Measurements from ENCODE around the gene LIPT2. TPM values are rescaled to one million over a fixed set of nuclear protein-coding genes. Genes with fewer than 3 reads are reported as not detected.

LIPT2 gene
- total and polyA plus RNA-seq, 2 donors (not counting 1 experiment from before 2014, with no cell fraction given): 6.5 to 8.3 TPM

GRCh38 chr11:74459584-74459983 lies 33.9 kb downstream of the LIPT2 start:
- TF ChIP-seq CTCF (IDR thresholded peaks at IDR 0.05): no peak
- TF ChIP-seq EZH2 (IDR thresholded peaks at IDR 0.05; ENCODE audit: borderline replicate concordance, insufficient read depth, low read depth, low read length, poor library complexity, severe bottlenecking): no peak
- Mint-ChIP-seq H3K27me3 (peaks cover 13% of the 10 kb centered on the region), H3K27ac (no peak overlapping the region), H3K4me3 (no peak overlapping the region), H3K9me3 (ENCODE audit: insufficient read depth) (no peaks in the 10 kb centered on the region), H3K4me1 (no peaks in the 10 kb centered on the region)
- Histone ChIP-seq H3K36me3 (replicated peaks in 1 of 2; ENCODE audit: control extremely low read depth in 1 of 2, control insufficient read depth in 1 of 2, extremely low read depth in 1 of 2, insufficient read depth in 2 of 2, low read length in 1 of 2) (no peaks in the 10 kb centered on the region), H3K4me2 (replicated peaks; ENCODE audit: low read depth, low read length, poor library complexity, severe bottlenecking) (no peak overlapping the region), H4K20me1 (ENCODE audit: control insufficient read depth, insufficient read depth, low read length, poor library complexity, severe bottlenecking) (no peaks in the 10 kb centered on the region), H3K9ac (ENCODE audit: low read length) (no peak overlapping the region), H2AFZ (ENCODE audit: insufficient read depth, low read depth, low read length, poor library complexity, severe bottlenecking) (no peak overlapping the region), H3K27me3 (replicated peaks in 1 of 4; ENCODE audit: control extremely low read depth in 1 of 4, control insufficient read depth in 3 of 4, insufficient read depth in 4 of 4, low read length in 3 of 4) (peaks cover 0 to 5% (median 2%) of the 10 kb centered on the region in 4 experiments), H3K79me2 (ENCODE audit: control insufficient read depth, insufficient read depth, low read length) (no peaks in the 10 kb centered on the region), H3K27ac (ENCODE audit: low read length in 2 of 2) (no peak overlapping the region), H3K4me3 (ENCODE audit: control extremely low read depth in 1 of 5, extremely low read depth in 1 of 5, insufficient read depth in 1 of 5, low read depth in 2 of 5, low read length in 4 of 5) (peak overlapping the region in 1 of 5 experiments; percentile 39), H3K9me3 (ENCODE audit: control extremely low read depth in 1 of 3, control insufficient read depth in 2 of 3, insufficient read depth in 1 of 3, low read length in 2 of 3) (no peaks in the 10 kb centered on the region), H3K4me1 (ENCODE audit: control insufficient read depth in 2 of 2, insufficient read depth in 2 of 2, low read length in 2 of 2) (no peaks in the 10 kb centered on the region)
- DNase-seq (no peak), ATAC-seq (ENCODE audit: low read depth) (no peak)
- 50% methylated on average over 1 of the region's 1 CpG for WGBS (ENCODE audit: insufficient coverage)
- ChIA-PET POLR2A (no interaction called here), CTCF (interaction anchor here (5.6 kb wide), 1 partner anchor 10 kb away, joined by 23 read pairs; no protein-coding TSS in a partner anchor)
- intact Hi-C loops (cut with micrococcal nuclease): no loop called here

- ATAC-seq (ENCODE audit: low read depth) (no peak), DNase-seq (no peak)
- no peaks in the 10 kb centered on the region for H3K4me1 ChIP-seq (ENCODE audit: control insufficient read depth in 2 of 2, insufficient read depth in 2 of 2, low read length in 2 of 2)
- Mint-ChIP-seq H3K27me3 (peaks cover 11% of the 10 kb centered on the region), H3K27ac (no peak overlapping the region), H3K4me3 (no peak overlapping the region), H3K4me1 (no peaks in the 10 kb centered on the region), H3K9me3 (ENCODE audit: insufficient read depth) (no peaks in the 10 kb centered on the region)
- H3K4me2 ChIP-seq (replicated peaks; ENCODE audit: low read depth, low read length, poor library complexity, severe bottlenecking): no peak overlapping the region
- H3K9me3 ChIP-seq (ENCODE audit: control extremely low read depth in 1 of 3, control insufficient read depth in 2 of 3, insufficient read depth in 1 of 3, low read length in 2 of 3): no peaks in the 10 kb centered on the region
- WGBS (ENCODE audit: insufficient coverage): 100% methylated on average over 5 of the region's 6 CpGs
- TF ChIP-seq CTCF (IDR thresholded peaks at IDR 0.05) (no peak), EZH2 (IDR thresholded peaks at IDR 0.05; ENCODE audit: borderline replicate concordance, insufficient read depth, low read depth, low read length, poor library complexity, severe bottlenecking) (no peak)
- ChIA-PET POLR2A (no interaction called here), CTCF (interaction anchor here (0.6 to 1.6 kb wide), 3 partner anchors 8 to 68 kb away, joined by 3 to 5 read pairs (median 4); no protein-coding TSS in a partner anchor)
- H3K9ac ChIP-seq (ENCODE audit: low read length): no peak overlapping the region
- no peaks in the 10 kb centered on the region for H3K36me3 ChIP-seq (replicated peaks in 1 of 2; ENCODE audit: control extremely low read depth in 1 of 2, control insufficient read depth in 1 of 2, extremely low read depth in 1 of 2, insufficient read depth in 2 of 2, low read length in 1 of 2)
- no peak overlapping the region for H2AFZ ChIP-seq (ENCODE audit: insufficient read depth, low read depth, low read length, poor library complexity, severe bottlenecking)
- intact Hi-C loops (cut with micrococcal nuclease): no loop called here
- H3K4me3 ChIP-seq (ENCODE audit: control extremely low read depth in 1 of 5, extremely low read depth in 1 of 5, insufficient read depth in 1 of 5, low read depth in 2 of 5, low read length in 4 of 5): no peak overlapping the region
- no peak overlapping the region for H3K27ac ChIP-seq (ENCODE audit: low read length in 2 of 2)
- H4K20me1 ChIP-seq (ENCODE audit: control insufficient read depth, insufficient read depth, low read length, poor library complexity, severe bottlenecking): no peaks in the 10 kb centered on the region
- no peaks in the 10 kb centered on the region for H3K79me2 ChIP-seq (ENCODE audit: control insufficient read depth, insufficient read depth, low read length)
- peaks cover 0 to 5% (median 1%) of the 10 kb centered on the region in 4 experiments for H3K27me3 ChIP-seq (replicated peaks in 1 of 4; ENCODE audit: control extremely low read depth in 1 of 4, control insufficient read depth in 3 of 4, insufficient read depth in 4 of 4, low read length in 3 of 4)
Measured at GRCh38 chr11:74457356-74457755, 36.2 kb downstream of the LIPT2 start.
